HG02870 (cell line): ENCODE results near the gene GPR157.

ENCODE experiments used
- ATAC-seq: cut with Tn5 transposase; IDR thresholded peaks from one replicate; pipeline ENCODE4 v1.9.1; 2021; ENCODE audit warnings: mild to moderate bottlenecking, moderate library complexity; ENCODE audit not compliant: unreplicated experiment

GPR157 gene

GRCh38 chr1:9088807-9089206 lies 40.1 kb downstream of the GPR157 start:
- no peak for ATAC-seq

- ATAC-seq = no peak
Observed at GRCh38 chr1:9087411-9088125, 41.3 kb downstream of the GPR157 start.

DNA sequence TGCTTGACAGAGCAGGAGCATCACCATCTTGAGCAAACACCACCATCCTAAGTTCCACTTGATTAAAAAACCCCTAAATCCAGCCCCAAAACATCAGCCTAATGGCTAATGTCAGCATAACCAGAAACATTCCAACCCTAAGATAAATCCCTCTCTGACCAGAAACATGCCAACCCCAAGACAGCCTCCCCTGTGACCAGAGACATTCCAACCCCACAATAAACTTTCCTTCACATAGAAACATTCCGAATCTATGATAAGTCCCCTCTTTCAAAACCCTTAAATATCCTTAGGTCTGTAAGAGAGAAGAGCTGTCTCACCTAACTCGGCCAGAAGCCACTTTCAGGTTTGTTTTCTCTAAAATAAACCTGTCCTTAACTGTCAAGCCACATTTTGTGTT lies 42.1 kb downstream of the GPR157 start:
- no peak for ATAC-seq

DNA sequence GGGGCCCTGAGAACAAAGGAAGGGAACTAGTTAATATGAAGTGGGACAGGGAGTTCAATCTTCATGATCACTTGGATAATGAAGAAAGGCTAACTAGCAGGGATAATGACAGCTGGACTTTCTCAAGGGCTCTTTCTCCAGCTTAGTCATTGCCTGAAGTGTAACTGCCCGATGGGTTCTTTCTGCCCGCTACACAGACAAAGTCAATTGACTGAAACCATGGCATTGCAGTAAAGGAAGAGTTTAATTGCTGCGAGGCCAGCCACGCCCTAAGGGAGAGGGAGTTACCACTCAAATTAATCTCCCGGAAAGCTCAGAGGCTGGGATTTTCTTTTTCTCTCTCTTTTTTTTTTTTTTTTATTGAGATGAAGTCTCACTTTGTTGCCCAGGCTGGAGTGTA lies 42.9 kb downstream of the GPR157 start:
- no peak for ATAC-seq

DNA sequence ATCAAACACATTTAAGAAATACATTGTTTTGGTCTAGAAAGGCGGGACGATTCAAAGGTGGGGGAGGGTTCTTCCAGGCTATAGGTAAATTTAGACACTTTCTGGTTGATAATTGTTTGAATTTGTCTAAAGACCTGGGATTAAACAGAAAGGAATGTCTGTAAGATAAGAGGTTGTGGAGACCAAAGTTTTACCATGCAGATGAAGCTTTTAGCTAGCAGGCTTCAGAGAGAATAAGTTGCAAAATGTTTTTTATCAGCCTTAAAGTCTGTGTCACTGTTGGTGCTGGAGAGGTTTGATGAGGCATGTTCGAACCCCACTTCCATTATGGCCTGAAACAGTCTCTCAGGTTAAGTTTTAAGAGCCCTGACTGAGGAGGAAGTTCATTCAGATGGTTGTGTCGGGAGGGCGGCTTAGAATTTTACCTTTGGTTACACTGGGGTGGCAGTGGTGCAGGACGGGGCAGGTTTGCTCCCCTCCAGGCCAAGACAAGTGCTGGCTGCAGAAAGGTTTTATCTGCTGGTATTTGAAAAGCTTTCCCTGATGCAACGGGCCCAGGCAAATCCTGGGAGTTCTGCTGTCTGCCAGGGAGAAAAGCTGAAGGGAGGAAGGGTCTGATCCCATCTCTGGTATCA lies 43.5 kb downstream of the GPR157 start:
- ATAC-seq = no peak

GRCh38 chr1:9084906-9085305 lies 44.0 kb downstream of the GPR157 start:
- ATAC-seq = no peak

DNA sequence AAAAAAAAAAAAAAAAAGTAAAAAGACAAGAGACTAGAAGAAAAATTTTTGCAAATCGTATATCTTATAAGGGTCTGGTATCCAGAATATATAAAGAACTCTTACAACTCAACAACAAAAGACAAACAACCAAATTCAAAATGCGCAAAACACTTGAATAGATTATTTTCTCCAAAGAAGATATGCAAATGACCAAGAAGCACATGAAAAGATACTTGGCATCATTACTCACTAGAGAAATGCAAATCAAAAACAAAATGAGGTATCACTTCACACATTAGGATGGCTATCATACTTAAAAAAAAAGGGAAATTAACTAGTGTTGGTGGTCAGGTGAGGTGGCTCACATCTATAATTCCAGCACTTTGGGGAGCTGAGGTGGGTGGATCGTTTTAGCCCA lies 47.4 kb downstream of the GPR157 start:
- ATAC-seq = no peak

DNA sequence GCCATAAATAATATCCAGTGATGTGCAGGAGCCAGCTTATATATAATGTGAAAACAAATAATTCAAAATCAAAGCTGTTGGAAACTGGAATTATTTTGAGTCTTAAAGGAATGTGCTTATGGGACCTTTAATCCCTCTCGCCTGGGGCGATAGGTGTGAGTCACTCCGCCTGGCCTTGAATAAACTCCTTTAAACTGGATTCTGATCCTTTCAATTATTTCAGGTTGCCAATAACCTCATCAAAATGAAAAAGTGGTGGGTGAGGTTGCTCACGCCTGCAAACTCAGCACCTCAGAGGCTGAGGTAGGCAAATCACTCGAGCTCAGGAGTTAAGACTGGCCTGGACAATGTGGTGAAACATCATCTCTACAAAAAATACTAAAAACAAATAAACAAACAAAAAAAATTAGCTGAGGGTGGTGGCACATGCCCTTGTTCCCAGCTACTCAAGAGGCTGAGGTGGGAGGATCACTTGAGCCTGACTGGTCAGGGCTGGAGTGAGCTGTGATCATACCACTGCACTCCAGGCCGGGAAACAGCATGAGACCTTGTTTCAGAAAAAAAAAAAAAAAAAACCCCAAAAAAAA lies 48.1 kb downstream of the GPR157 start:
- ATAC-seq = no peak

DNA sequence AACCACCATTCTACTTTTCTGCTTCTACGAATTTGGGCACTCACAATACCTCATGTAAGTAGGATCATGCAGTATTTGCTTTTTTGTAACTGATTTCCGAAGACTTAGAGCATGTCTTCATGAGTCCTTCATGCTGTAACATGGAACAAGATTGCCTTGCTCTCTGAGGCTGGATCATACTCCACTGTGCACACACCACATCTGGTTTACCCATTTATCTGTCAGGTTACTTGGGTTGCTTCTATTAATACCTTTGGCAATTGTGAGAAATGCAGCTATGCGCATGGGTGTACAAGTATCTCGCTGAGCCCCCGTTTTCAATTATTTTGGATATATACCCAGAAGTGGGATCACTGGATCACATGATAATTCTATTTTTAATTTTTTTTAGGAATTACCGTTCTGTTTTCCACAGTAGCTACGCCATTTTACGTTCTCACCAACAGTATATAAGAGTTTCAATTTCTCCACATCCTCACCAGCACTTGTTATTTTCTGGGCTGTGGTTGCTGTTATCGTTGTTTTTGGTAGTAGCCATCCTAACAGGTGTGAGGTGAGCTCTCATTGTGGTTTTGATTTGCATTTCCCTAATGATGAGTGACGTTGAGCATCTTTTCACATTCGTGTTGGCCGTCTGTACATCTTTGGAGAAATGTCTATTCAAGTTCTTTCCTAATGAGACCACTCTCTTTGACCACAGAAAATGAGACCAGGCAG lies 48.8 kb downstream of the GPR157 start:
- ATAC-seq = no peak

DNA sequence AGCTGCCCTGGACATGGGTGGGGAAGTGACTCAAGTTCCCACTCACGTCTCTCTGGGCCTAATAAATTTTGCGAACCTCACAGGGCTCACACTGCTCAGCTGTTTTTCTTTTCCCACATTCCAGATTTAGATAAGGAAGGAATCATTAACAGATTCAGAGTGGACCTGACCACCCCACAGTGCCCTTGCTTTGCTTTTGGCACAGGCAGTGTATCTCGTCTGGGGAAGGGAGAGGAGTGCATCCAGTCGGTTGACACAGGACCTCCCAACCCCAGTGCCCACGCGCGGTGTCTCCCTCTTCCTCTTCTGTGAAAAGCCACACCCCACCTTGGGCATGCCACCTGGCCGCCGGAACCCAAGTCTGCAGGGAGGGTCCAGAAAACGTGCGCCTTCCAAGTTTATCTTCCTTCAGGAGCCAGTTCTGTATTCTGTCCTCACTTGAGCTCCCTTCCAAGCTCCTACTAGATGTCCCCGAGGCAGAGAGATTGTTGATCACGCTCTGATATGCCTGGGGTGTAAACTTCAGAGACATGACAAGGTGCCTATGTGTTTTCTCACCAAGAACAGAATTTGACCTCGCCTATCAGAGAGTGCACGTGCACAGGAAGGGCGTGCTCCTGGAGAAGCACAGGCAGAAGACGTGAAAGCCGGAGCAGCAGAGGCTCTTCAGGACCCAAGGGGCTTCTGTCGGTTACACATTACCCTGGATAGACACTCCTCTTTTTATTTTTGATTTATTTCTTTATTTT lies 50.0 kb downstream of the GPR157 start:
- ATAC-seq = no peak

DNA sequence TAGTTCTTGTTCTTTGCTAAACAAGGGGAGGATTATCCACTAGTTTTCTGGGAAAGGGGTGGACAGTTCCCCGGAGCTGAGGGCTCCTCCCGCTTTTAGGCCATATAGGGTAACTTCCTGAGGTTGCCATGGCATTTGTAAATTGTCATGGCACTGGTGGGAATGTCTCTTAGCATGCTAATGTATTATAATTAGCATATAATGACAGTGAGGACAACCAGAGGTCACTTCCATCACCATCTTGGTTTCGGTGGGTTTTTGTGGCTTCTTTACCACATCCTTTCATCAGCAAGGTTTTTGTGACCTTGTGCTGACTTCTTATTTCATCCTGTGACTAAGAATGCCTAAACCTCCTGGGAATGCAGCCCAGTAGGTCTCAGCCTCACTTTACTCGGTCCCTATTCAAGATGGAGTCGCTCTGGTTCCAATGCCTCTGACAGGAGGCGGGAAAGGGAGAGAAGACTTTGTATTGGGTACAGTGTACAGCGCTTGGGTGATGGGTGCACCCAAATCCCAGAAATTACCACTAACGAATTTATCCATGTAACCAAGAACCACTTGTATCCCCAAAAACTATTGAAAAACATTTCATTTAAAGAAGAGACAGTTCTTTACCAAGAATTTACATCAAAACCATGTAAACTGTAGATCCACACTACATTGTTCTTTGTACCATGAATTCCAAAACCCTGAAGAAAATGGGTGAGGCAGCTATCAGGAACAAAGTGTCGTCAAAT lies 50.7 kb downstream of the GPR157 start:
- peak; percentile 36 for ATAC-seq

- ATAC-seq = no peak
Observed at GRCh38 chr1:9075022-9075421, 53.9 kb downstream of the GPR157 start.

GRCh38 chr1:9073143-9073542 lies 55.8 kb downstream of the GPR157 start:
- no peak for ATAC-seq

GRCh38 chr1:9071554-9072235 lies 57.2 kb downstream of the GPR157 start:
- no peak for ATAC-seq

GRCh38 chr1:9070486-9070885 lies 58.4 kb downstream of the GPR157 start:
- ATAC-seq = no peak

GRCh38 chr1:9069326-9070100 lies 59.4 kb downstream of the GPR157 start, which contains the start of gene SLC2A5:
Gene SLC2A5 (minus strand): TSS chr1:9069635. CDS start chr1:9069536, 99 bp downstream.
- ATAC-seq = peak; percentile 80

GRCh38 chr1:9068981-9069325 lies 59.9 kb downstream of the GPR157 start:
- no peak for ATAC-seq

- no peak for ATAC-seq
Observed at GRCh38 chr1:9066945-9067807, 61.7 kb downstream of the GPR157 start.
